Measurements from ENCODE around the gene TGFBR3L. TPM values are rescaled to one million over a fixed set of nuclear protein-coding genes. Genes with fewer than 3 reads are reported as not detected.

The TGFBR3L gene
- total RNA-seq, 4 donors from 2014 or later = not detected

DNA sequence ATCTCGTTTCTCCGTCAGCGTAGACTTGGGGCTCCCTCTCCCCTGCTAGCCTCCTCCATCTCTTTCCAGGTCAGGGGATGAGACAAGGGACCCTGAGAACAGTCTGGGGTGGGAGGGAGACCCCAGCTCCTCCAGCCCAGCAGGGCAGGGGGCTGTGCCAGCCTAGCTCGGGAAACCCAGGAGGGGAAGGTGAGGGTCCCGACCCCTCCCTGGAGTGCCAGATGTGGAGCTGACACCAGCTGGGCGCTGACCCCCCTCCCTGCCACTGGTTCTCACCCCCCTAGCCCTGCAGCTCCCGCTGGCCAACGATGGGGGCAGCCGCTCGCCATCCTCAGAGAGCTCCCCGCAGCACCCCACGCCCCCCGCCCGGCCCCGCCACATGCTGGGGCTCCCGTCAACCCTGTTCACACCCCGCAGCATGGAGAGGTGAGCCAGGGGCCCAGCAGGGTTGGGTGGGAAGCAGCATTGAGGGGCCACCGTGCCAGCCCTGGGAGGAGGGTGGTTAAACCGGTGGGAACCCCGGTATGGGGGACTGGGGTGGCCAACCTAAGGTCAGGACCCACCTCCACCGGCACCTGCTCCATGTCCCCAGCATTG lies 5.1 kb upstream of the TGFBR3L start:
- no peak for ATAC-seq (ENCODE audit: low FRiP score)
- TF ChIP-seq, protein P1, sequence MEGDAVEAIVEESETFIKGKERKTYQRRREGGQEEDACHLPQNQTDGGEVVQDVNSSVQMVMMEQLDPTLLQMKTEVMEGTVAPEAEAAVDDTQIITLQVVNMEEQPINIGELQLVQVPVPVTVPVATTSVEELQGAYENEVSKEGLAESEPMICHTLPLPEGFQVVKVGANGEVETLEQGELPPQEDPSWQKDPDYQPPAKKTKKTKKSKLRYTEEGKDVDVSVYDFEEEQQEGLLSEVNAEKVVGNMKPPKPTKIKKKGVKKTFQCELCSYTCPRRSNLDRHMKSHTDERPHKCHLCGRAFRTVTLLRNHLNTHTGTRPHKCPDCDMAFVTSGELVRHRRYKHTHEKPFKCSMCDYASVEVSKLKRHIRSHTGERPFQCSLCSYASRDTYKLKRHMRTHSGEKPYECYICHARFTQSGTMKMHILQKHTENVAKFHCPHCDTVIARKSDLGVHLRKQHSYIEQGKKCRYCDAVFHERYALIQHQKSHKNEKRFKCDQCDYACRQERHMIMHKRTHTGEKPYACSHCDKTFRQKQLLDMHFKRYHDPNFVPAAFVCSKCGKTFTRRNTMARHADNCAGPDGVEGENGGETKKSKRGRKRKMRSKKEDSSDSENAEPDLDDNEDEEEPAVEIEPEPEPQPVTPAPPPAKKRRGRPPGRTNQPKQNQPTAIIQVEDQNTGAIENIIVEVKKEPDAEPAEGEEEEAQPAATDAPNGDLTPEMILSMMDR (IDR thresholded peaks at IDR 0.05) = no peak
- no peak for DNase-seq (ENCODE audit: low spot score)

DNA sequence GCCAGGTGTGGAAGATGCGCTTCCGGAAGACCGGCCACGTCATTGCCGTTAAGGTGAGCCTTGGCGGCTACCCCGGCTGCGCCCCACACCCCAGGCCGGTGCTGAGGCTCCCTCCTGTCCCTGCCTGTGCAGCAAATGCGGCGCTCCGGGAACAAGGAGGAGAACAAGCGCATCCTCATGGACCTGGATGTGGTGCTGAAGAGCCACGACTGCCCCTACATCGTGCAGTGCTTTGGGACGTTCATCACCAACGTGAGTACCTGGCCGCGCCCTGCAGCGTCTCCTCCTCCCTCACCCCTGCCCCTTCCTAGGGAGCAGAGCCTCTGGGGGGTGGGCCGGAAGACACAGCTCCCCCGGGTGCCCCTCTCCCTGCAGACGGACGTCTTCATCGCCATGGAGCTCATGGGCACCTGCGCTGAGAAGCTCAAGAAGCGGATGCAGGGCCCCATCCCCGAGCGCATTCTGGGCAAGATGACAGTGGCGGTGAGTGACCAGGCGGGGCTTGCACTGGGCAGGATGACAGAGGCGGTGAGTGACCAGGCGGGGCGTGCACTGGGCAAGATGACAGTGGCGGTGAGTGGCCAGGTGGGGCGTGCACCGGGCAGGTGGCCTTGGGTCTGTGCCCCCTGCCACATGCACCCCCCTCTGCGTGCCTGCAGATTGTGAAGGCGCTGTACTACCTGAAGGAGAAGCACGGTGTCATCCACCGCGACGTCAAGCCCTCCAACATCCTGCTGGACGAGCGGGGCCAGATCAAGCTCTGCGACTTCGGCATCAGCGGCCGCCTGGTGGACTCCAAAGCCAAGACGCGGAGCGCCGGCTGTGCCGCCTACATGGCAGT lies 4.1 kb upstream of the TGFBR3L start:
- TF ChIP-seq, protein P1 (IDR thresholded peaks at IDR 0.05) = no peak
- ATAC-seq (ENCODE audit: low FRiP score) = no peak
- no peak for DNase-seq (ENCODE audit: low spot score)

DNA sequence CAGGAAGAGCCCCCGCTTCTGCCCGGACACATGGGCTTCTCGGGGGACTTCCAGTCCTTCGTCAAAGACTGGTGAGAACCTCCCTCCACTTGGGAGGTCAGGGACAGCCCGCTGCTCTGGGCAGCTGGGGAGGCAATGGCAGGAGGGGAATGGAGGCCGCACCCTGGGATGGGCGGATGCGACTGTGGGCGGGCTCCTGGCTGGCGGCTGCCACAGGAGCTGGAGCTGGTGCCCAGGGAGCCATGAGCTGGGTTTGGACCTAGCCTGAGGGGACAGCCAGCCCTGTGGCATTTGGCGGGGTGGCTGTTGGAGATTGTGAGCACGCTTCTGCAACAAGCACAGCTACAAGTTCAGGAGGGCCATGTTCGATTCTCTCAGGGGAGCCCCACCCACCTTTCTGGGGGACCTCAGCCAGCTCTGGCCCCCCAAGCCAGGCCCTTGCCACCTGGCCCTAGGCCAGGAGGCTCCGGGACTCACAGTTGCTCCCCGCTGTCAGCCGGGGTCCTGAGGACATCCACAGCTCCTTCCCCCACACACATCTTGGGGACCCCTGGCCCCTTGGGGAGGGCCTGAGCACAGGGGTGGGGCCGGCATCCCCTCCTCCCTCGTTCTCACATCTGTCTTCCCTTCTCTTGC lies 3.0 kb upstream of the TGFBR3L start:
- ATAC-seq (ENCODE audit: low FRiP score) (no peak), DNase-seq (ENCODE audit: low spot score) (no peak)
- TF ChIP-seq, protein P1 (IDR thresholded peaks at IDR 0.05) = no peak

DNA sequence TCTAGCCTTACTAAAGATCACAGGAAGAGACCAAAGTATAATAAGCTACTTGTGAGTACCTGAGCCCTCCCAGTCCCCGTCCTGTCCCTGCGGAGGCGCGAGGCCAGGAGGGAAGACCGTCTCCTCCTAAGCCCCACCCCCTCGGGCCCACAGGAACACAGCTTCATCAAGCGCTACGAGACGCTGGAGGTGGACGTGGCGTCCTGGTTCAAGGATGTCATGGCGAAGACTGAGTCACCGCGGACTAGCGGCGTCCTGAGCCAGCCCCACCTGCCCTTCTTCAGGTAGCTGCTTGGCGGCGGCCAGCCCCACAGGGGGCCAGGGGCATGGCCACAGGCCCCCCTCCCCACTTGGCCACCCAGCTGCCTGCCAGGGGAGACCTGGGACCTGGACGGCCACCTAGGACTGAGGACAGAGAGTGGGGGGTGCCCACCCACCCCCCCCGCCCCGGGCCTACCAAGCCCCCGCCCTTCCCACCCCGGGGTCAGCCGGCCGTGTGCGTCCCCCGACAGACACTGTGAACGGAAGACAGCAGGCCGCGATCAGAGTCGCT lies 2.4 kb upstream of the TGFBR3L start:
- DNase-seq (ENCODE audit: low spot score) = no peak
- TF ChIP-seq, protein P1 (IDR thresholded peaks at IDR 0.05) = no peak
- no peak for ATAC-seq (ENCODE audit: low FRiP score)

DNA sequence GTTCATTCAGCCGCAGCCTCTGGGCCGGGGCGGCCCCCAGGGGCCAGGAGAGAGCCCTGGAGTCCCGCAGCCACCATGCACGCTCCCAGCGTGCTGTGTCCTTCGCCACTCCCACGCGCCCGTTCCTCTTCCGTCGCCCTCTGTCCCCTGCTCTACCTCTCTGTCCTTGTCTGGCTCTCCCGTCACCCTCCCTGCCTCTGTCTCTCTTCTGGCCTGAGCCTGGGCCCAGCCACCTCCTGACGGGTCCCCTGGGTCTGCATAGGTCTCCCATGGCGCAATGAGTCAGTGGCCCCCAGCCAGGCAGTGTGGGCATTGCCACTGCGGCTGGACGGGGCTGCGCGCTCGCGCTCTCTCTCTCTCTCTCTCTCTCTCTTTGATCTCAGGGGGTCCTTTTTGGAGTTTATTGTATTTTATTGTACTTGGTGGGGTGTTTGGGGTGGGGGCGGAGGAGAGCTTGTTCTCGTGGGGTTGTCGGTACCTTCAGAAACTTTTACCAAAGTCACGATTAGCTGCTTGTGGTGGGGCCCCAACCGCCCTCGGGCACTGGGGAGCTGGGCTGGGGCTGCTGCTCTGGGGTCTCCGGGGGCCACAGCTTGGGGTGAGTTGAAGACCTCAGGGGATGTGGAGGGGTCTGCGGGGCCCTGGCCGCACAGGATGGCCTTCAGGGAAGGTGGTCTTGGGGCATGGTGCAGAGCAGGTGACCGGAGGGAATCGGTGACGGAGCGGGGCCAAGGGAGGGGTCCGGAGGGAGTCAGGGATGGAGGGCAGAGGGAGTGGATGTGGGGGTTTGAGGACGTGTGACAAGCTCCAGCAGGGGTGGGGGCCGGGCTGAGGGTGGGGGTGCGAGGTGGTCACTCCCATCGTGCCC lies 1.7 kb upstream of the TGFBR3L start:
- ATAC-seq (ENCODE audit: low FRiP score) = no peak
- TF ChIP-seq, protein P1 (IDR thresholded peaks at IDR 0.05) = no peak
- DNase-seq (ENCODE audit: low spot score) = no peak

DNA sequence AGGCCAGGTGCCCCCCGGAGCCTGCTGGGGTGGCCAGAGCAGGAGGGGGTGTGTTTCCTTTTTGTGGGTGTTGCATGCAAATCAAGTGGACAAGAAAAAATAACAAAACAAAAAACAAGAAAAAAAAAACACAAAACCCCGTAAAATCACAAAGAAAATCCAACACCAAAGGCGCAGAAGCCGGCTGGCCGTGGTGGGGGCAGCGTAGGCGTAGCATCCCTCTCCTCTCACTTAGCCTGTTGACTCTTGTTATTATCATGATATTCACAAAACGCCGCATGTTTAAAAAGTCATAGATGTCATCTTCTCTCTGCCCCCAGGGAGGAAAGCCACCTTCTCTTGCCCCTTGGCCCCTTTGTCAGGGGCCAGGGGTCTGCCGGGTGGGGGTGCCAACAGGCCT lies 978 bp upstream of the TGFBR3L start:
- ATAC-seq (ENCODE audit: low FRiP score) (no peak), DNase-seq (ENCODE audit: low spot score) (no peak)
- TF ChIP-seq, protein P1 (IDR thresholded peaks at IDR 0.05) = no peak

Measured in omental fat pad (tissue), 4 donors.